GM19455 (cell line): ENCODE data around the gene OVOL2.

ENCODE experiments used
- ATAC-seq: cut with Tn5 transposase; IDR thresholded peaks from one replicate; pipeline ENCODE4 v1.9.1; 2021; ENCODE audit not compliant: unreplicated experiment

OVOL2 gene

GRCh38 chr20:18018100-18018499 is 39.6 kb downstream of the OVOL2 start:
- ATAC-seq, result no peak

DNA sequence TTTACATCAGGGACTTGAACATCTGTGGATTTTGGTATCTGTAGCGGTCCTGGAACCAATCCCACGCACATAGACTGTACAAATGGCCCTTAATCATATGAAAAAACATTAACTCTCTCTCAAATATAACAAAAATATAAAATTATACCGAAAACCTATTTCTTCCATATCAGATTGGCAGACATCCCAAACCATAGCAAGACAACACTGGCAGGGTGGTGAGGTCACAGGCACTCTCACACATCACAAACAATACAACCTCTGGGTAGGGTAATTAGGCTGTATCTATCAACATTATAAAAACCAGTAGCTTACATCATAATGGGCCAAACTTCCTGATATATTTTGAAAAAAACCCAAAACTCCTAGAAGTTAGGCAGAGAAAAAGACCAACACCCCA is 40.9 kb downstream of the OVOL2 start:
- no peak for ATAC-seq

GRCh38 chr20:18014411-18014810 is 43.3 kb downstream of the OVOL2 start:
- ATAC-seq, result no peak

- ATAC-seq, result no peak
Observed at GRCh38 chr20:18012901-18013300, 44.8 kb downstream of the OVOL2 start.

DNA sequence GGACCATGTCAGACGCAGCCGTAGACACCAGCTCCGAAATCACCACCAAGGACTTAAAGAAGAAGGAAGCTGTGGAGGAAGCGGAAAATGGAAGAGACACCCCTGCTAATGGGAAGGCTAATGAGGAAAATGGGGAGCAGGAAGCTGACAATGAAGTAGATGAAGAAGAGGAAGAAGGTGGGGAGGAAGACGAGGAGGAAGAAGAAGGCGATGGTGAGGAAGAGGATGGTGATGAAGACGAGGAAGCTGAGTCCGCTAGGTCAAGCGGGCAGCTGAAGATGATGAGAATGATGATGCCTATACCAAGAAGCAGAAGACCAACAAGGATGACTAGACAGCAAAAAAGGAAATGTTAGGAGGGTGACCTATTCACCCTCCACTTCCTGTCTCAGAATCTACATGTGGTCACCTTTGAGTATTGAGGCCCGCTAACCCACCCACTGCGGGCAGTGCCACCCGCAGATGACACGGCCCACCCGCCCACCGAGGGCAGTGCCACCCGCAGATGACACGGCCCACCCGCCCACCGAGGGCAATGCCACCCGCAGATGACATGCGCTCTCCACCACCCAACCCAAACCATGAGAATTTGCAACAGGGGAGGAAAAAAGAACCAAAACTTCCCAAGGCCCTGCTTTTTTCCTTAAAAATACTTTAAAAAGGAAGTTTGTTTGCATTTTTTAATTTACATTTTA is 45.6 kb downstream of the OVOL2 start:
- ATAC-seq, result no peak

GRCh38 chr20:18011482-18011881 is 46.2 kb downstream of the OVOL2 start:
- ATAC-seq, result no peak

DNA sequence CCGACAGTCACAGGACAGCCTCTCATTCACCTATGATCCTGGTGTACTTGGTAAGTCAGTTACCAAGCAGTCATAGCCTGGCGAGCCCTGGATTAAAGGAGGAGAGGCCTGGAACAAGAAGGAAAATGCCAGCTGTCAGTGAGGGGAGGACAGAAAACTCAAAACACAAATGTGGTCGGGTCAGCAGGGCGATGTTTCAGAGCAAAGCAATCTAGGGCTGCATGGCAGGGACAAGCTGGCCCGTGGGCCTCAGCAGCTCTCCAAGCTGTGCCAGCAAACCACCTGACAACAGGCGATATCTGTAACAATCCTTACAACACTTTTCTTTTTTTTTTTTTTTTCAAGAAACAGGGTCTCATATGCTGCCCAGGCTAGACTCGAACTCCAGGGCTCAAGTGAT is 48.6 kb downstream of the OVOL2 start:
- no peak for ATAC-seq

DNA sequence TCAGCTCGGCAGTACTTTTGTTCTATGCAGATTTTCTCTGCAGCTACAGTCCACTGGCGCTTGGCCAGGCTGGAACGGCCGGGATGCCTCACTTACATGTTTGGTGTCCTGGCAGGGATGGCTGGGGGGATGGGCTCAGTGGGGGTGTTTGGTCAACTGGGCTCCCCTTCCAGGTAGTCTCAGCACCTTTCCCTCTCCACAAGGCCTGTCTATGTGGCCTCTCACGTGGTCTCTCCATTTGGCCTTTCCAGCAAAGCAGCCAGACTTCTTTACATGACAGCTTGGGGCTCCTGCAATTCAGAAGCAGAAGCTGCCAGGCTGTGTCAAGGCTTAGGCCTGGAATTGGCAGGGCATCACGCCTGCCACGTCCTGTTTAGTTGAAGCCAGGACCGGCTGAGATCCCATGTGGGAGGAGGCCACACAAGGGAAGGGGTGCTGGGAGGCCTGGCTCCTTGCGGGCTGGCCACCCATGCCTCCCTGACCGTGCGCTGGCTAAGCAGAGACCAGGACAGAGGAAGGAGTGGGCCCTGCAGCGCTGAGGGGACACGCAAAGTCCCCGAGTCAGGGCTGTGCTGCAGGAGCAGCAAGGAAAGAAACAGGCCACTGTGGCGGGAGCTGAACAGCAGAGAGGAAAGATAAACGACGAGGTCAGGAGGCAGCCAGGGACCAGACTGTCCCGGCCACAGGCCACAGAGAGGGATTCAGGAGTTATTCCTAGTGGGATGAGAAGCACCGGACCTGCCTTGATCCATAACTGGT is 50.0 kb downstream of the OVOL2 start:
- ATAC-seq, result no peak

DNA sequence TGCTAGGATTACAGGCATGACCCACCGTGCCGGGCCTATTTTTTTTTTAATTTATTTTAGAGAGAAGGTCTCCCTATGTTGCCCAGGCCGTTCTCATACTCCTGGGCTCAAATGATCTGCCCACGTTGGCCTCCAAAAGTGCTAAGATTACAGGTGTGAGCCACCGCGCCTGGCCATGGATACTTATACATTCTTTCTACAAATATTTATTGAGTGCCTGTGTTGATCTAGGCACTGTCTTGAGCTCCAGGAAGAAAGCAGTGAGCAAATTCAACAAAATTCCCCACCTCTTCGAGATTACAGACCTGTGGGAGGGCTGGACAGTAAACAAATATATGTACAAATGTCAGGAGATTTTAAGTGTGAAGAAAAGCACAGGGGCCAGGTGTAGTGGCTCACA is 51.0 kb downstream of the OVOL2 start:
- no peak for ATAC-seq

DNA sequence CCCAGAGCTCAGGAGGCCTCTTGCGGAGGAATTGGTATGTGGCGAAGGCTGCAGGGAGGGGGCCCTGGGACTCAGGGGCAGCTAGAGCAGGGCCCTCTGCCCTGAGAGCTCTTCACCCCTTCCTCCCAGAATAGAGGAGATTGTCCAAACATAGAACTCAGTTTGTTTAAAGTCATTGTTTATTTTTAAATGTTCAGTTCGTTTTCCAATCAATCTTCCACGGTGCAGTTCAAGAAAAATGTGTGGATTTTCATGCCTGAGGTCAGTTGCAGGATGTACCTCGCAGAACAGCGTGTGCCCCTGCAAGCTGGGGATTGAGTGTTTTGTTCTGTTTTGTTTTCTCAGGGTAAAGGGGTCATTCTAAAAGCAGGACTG is 51.7 kb downstream of the OVOL2 start:
- ATAC-seq, result no peak

- ATAC-seq, result peak; percentile 88
Observed at GRCh38 chr20:18005170-18005989, 52.3 kb downstream of the OVOL2 start.

DNA sequence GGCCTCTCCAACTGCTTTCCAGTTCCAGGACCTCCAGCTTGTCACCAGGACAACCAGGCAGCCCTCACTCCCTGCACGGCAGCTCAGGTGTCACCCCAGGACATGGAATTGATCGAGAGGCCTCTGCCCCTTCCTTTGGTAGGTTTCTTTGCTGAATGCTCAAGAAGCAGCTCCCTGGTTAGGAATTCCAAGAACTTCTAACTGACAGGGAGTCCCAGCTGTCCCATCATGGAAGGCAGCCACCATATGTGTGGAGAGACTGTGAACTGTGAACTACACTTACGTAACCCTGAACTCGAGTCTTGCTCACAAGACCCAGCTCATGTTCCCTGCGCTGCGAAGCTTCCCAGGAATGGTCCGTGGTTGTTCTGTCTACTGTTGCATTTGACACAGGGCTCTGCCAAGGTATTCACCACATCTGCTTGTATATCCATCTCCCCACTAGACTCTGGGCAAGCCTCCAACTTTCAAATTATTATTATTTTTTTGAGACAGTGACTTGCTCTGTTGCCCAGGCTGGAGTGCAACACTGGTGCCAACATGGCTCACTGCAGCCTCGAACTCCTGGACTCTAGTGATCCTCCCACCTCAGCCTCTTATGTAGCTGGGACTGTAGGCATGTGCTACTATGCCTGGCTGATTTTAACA is 53.2 kb downstream of the OVOL2 start:
- ATAC-seq, result no peak

DNA sequence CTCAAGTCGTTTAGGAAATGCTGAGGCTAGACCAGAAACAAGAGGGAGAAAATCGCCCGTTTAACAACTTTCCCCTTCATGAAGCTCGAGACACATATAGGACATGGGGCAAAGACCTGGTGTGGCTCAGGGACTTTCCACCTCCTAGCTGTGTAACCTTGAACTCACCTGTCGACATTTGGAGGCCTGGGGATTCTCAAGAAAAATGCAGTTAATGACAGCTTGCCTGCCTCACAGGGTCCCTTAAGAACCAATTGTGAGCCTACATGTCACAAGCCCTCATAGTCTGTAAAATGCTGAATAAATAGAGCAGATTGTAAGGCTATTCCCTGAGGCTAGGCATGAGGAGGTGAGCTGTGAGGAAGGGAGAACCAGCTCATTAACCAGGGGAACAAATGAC is 53.8 kb downstream of the OVOL2 start:
- no peak for ATAC-seq

DNA sequence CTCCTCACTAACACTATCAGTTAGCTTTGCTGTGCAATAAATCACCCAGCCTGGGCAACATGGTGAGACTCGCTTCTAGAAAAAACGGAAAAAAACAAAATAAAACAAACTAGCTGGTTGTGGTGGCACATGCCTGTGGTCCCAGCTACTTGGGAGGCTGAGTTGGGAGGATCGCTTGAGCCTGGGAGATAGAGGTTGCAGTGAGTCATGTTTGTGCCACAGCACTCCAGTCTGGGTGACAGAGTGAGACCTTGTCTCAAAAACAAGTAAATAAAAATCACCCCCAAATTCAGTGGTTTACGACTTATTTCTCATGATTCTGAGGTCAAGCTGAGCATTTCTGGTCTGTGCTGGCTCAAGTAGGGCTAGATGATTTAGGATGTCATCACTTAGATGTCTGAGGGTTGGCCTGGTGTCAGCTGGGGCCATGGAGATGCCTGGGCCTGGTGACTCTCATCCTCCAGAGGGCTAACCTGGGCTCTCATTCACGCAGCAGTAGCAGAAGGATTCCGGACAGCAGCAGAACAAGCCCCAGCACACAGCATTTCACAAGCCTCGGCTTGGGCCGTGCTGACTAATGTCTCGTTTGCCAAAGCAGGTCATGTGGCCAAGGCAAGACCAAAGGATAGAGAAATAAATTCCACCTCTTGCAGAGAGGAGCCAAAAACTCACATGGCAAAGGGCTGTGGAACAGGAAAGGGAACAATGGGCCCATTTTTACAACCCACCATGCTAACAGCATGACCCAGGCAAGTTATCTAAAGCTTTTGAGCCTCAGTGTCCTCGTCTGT is 56.4 kb downstream of the OVOL2 start:
- ATAC-seq, result no peak

- no peak for ATAC-seq
Observed at GRCh38 chr20:17999566-17999965, 58.1 kb downstream of the OVOL2 start.

GRCh38 chr20:17998446-17998845 is 59.3 kb downstream of the OVOL2 start:
- no peak for ATAC-seq

DNA sequence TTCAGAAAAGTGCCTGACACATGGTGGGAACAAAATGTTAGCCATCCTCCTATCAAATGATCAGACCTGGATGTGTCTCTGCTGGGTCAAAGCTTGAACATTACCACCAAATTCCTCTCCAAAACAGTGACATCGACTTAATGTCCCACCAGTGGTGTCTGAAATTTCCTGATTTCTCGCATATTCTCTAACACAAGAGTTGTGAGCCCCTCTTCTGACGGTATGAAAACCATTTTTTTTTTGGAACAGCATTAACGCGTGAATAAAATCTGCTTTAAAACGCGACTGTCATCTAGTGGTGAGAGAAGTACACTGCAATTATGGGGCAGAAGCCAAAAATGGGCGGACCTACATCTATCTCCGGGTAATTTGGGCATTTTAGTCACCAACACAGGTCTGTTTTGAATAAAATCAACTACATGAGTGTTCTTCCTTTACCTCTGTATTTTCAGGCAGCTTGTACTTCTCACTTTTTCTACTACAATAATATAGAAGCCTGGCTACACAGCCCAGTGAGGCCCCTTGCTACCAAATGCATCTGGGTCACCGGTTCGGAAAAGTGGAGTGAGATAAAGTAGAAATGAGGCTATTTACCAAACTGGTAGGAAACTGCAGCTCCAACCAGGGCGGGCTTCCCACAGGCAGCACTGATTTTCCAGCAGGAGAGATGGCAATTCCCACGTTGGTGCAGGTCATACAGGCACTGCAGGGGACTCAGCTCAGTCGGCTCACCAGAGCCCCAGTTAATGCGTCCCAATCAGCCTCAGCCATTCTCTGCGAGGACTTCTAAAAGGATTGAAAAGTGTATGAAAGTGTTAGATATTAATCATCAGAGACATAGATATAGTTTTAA is 61.5 kb downstream of the OVOL2 start:
- ATAC-seq, result no peak

DNA sequence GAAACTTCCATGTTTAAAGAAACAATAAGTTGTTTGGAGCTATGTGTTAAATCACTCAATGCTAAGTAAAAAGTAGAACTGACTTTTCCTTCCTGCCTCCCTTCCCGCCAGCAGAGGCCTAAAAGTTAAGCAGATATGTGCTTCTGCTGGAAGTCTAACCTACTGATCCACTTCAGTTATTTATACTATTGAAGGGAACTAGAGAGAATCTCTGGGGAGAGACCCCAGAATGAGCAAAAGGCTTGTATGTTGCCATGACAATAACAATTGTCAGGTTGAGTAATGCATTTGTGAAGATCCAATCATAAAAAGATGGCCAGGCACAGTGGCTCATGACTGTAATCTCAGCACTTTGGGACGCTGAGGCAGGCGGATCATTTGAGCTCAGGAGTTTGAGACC is 64.2 kb downstream of the OVOL2 start:
- no peak for ATAC-seq

DNA sequence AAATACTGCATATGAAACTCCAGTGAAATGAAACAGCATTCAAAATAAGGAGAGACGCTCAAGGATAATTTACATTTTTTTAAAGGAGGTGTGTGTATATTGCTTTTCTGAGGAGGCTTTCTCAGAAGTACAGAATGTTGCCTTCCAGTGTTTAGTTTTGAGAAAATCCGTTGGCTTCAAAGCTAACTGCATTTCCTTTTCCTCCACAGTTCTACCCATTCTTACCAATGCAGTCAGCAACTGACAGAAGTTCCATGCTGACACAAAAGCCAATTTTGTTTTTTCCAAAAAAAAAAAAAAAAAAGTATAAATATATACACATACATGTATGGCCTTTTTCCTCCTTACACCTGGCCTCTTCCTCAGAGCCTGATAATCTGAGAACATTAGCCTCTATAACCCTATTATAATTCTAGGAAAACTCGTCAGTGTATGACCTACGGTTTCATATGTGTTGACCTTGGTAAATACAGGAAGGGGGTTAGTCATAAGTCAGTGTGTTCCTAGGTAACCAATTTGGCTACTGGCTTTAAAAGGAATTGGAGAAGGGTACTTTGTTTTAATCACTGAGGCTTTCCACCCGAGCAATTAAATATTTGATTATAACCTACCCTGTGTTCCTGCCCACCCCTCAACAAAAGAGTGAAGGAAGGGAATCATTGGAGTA is 64.7 kb downstream of the OVOL2 start:
- no peak for ATAC-seq
